Erythroblast (primary cell): ENCODE results near the gene MTERF2.

ENCODE experiments used
- GATA1 ChIP-seq: IDR thresholded peaks from 2 replicates; pipeline ENCODE4 v1.6.1; 2011; ENCODE audit warnings: low read depth, mild to moderate bottlenecking, control low read depth, low read length, moderate library complexity
- POLR2A ChIP-seq: IDR thresholded peaks from 2 replicates; pipeline ENCODE4 v1.6.1; 2011; ENCODE audit warnings: mild to moderate bottlenecking, low read length

- TF ChIP-seq POLR2A (no peak), GATA1 (no peak)
These were observed 12.5 kb upstream of the MTERF2 start for GRCh38 chr12:106999446-106999845.
